ENCODE results near the gene ZNF626. TPM values are rescaled to one million over a fixed set of nuclear protein-coding genes. Genes with fewer than 3 reads are reported as not detected.
"Not testable (repeated sequence)": the region's sequence is repeated elsewhere in the genome, so short reads cannot be mapped to it uniquely, and the experiment has no call there.

Gene ZNF626
- 9.3 to 18.5 TPM (median 9.9 TPM) in 3 replicates for total RNA-seq
- long read RNA-seq, transcript ZNF626-201 (4 exons, 1,123 nt): major isoform, 10 of 13 reads
- long read RNA-seq, partial matches to known transcripts: 1 of 13 reads
- long read RNA-seq, other reads (novel, unspliced or antisense): 2 of 13 reads

DNA sequence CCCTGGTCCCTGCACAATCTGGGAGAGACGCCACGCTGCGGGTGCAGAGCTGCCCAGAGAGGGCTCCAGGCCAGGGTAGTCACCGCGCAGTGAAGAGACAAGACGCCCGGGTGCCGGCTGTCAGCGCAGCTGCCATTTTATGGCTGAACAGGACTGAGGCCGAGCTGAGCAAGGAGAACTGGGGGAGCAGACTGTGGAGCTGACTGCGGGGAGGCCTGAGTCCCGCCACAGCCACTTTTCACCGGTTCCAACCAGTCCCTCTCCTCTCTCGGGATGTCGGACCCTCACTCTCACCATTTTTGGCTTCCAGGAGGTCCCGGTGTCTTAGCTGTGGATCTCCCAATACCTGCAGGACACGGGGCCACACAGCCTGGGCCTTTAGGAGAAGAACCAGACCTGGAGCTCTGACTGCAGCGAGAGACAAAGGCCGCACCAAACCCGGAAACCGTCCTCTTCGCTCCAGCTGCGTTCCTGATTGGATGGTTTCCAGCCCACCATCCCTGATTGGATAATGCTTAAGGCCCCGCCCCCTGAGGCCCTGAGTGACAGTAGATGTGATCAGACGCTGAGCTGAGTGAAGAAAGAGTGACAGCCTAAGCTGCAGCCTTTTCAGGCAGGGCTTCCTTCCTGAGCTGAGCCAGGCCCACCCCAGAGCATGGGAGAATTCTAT is at the start of gene ZNF626:
Gene ZNF626 (minus strand): TSS at position 422 of the 670 bp plus-strand sequence. CDS start 125 bp downstream, at position 297.
- Mint-ChIP-seq H3K9me3 (ENCODE audit: low read depth) (peaks cover 42% of the 10 kb centered on the region), H3K27me3 (ENCODE audit: low read depth) (no peaks in the 10 kb centered on the region), H3K4me1 (ENCODE audit: low read depth) (peaks cover 26% of the 10 kb centered on the region), H3K36me3 (ENCODE audit: low read depth) (peaks cover 31% of the 10 kb centered on the region), H3K27ac (ENCODE audit: unreplicated experiment) (peak within 1 kb of the TSS; percentile 99), H3K4me3 (ENCODE audit: unreplicated experiment) (peak within 1 kb of the TSS; percentile 93)
- DNase-seq (ENCODE audit: low spot score): peak; percentile 96
- TF ChIP-seq, protein P1, sequence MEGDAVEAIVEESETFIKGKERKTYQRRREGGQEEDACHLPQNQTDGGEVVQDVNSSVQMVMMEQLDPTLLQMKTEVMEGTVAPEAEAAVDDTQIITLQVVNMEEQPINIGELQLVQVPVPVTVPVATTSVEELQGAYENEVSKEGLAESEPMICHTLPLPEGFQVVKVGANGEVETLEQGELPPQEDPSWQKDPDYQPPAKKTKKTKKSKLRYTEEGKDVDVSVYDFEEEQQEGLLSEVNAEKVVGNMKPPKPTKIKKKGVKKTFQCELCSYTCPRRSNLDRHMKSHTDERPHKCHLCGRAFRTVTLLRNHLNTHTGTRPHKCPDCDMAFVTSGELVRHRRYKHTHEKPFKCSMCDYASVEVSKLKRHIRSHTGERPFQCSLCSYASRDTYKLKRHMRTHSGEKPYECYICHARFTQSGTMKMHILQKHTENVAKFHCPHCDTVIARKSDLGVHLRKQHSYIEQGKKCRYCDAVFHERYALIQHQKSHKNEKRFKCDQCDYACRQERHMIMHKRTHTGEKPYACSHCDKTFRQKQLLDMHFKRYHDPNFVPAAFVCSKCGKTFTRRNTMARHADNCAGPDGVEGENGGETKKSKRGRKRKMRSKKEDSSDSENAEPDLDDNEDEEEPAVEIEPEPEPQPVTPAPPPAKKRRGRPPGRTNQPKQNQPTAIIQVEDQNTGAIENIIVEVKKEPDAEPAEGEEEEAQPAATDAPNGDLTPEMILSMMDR (IDR thresholded peaks at IDR 0.05): no peak

- no peaks in the 10 kb centered on the region for H3K4me1 Mint-ChIP-seq (ENCODE audit: low read depth)
- H3K9me3 Mint-ChIP-seq (ENCODE audit: low read depth): peaks cover 27% of the 10 kb centered on the region
- H3K4me3 Mint-ChIP-seq (ENCODE audit: unreplicated experiment): no peak overlapping the region
- DNase-seq (ENCODE audit: low spot score): no peak
- no peak overlapping the region for H3K27ac Mint-ChIP-seq (ENCODE audit: unreplicated experiment)
- TF ChIP-seq, protein P1 (IDR thresholded peaks at IDR 0.05): no peak
- no peaks in the 10 kb centered on the region for H3K36me3 Mint-ChIP-seq (ENCODE audit: low read depth)
- no peaks in the 10 kb centered on the region for H3K27me3 Mint-ChIP-seq (ENCODE audit: low read depth)
Measured at GRCh38 chr19:20669263-20669662, 7.9 kb upstream of the ZNF626 start.

DNA sequence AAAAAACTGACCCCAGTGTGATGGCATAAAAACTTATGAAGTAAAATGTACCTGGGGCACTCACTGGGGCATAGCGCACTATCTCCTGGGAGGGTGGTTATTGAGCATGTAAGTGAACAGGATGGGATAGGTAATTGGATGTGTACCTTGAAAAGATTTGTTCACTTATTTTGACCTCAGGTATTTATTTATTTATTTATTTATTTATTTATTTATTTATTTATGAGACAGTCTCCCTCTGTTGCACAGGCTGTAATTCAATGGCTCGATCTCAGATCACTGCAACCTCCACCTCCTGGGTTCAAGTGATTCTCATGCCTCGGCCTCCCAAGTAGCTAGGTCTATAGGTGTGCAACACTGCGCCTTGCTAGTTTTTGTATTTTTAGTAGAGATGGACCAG is 5.9 kb upstream of the ZNF626 start:
- no peak for DNase-seq (ENCODE audit: low spot score)
- Mint-ChIP-seq H3K27ac (ENCODE audit: unreplicated experiment) (no peak overlapping the region), H3K36me3 (ENCODE audit: low read depth) (peaks cover 4% of the 10 kb centered on the region), H3K4me3 (ENCODE audit: unreplicated experiment) (no peak overlapping the region), H3K4me1 (ENCODE audit: low read depth) (no peaks in the 10 kb centered on the region), H3K9me3 (ENCODE audit: low read depth) (peaks cover 28% of the 10 kb centered on the region), H3K27me3 (ENCODE audit: low read depth) (no peaks in the 10 kb centered on the region)
- TF ChIP-seq, protein P1 (IDR thresholded peaks at IDR 0.05): no peak

DNA sequence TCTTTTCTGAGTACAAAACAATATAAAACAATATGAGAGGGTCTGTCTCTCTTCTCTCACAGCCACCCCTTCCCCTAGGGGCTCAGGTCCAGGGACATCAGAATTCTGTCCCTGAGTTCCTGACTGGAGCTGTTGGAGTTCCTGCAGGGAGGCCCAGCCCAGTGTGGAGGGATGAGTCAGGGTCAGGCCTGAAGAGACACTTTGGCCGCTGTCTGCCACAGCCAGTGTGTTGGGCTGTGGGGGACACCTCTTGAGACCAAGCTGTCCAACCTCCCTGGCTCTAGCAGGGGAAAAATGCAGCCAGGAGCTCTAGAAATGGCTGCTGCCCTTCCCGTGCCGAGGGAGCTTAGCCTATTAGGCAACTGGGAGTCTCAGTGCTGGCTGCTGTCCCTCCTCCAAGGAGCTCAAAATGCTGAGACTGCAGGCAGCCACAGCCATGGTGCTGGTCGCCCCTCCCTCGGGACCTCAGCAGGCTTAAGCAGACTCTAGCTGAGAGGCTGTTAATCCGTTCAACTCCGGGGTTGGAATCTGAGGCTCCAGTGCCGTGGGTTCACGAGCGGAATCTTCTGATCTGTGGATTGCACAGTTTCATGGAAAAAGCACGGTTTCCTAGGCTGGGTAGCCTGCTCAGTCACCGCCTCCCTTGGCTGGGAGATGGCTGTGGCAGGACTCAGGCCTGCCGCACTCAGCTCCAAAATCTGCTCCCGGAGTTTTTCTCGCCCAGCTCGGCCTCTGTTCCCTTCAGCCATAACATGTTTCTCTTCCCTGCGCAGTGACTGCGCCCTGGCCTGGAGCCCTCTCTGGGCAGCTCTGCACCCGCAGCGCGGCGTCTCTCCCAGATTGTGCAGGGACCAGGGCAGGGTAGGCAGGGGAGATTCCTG is 3.8 kb upstream of the ZNF626 start:
- H3K27me3 Mint-ChIP-seq (ENCODE audit: low read depth): no peaks in the 10 kb centered on the region
- no peak for DNase-seq (ENCODE audit: low spot score)
- peaks cover 10% of the 10 kb centered on the region for H3K4me1 Mint-ChIP-seq (ENCODE audit: low read depth)
- peaks cover 25% of the 10 kb centered on the region for H3K9me3 Mint-ChIP-seq (ENCODE audit: low read depth)
- H3K36me3 Mint-ChIP-seq (ENCODE audit: low read depth): peaks cover 8% of the 10 kb centered on the region
- no peak overlapping the region for H3K27ac Mint-ChIP-seq (ENCODE audit: unreplicated experiment)
- TF ChIP-seq, protein P1 (IDR thresholded peaks at IDR 0.05): no peak
- no peak overlapping the region for H3K4me3 Mint-ChIP-seq (ENCODE audit: unreplicated experiment)

DNA sequence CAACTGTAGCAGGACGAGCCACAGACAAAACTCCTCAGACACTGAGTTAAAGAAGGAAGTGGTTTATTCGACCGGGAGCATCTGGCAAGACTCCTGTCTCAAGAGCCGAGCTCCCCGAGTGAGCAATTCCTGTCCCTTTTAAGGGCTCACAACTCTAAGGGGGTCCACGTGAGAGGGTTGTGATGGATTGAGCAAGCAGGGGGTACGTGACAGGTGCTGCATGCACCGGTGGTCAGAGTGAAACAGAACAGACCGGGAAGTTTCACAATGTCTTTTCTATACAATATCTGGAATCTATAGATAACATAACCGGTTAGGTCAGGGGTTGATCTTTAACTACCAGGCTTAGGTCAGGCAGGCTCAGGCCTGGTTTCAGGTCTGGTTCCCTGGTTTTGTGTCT is 3.1 kb upstream of the ZNF626 start:
- H3K9me3 Mint-ChIP-seq (ENCODE audit: low read depth): peaks cover 25% of the 10 kb centered on the region
- not testable (repeated sequence) for H3K4me1 Mint-ChIP-seq (ENCODE audit: low read depth); H3K4me3 Mint-ChIP-seq (ENCODE audit: unreplicated experiment); DNase-seq (ENCODE audit: low spot score); H3K27ac Mint-ChIP-seq (ENCODE audit: unreplicated experiment); H3K27me3 Mint-ChIP-seq (ENCODE audit: low read depth); H3K36me3 Mint-ChIP-seq (ENCODE audit: low read depth)

Data from chondrocyte (in vitro differentiated cells).